H54 (cell line): ENCODE data around the gene MYH7B.

Experiments used
- DNase-seq: peaks from one replicate; pipeline ENCODE4 v3.0.0; 2011; ENCODE audit warnings: low spot score, mixed read lengths; ENCODE audit not compliant: insufficient read length
- FAIRE-seq: peaks from 3 replicates; lab custom pipeline; 2011; peaks lifted over from hg19 to GRCh38; lab: Jason Lieb, UNC
- POLR2A ChIP-seq: IDR thresholded peaks from 2 replicates; pipeline ENCODE4 v1.6.1; 2011; ENCODE audit warnings: low read depth, mild to moderate bottlenecking, low read length

The MYH7B gene

DNA sequence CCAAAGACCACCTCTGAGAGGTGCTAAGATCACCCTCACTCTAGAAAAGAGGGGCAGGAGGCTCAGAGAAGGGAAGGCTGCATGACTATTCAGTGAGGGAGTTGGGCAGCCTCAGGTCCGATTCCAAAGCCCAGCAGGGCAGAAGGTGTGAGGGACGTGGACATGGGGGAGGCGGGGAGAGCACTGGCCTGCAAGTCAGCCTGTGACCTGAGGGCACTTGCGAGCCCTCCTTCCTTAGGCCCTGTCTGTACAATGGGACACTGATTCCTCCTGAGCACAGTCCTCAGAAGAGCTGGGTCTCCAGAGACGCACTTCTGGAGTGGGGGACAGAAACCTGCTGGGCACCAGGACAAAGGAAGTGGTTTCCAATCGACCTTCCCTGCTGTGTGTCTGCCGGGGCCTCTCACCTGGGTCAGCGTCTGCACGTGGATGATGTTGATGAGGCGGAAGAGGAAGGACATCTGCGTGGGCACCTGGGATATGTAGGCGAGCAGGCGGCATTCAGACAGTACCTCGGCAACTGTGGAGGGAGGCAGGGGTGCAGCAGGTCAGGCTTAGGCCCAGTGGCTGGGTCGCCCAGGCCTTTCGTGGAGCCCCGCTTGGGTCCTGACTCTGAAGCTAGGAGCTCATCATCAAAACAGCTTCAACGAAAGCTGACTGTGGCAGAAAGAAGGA lies 48.5 kb downstream of the MYH7B start:
- TF ChIP-seq POLR2A = no peak
- FAIRE-seq (no peak), DNase-seq (no peak)

DNA sequence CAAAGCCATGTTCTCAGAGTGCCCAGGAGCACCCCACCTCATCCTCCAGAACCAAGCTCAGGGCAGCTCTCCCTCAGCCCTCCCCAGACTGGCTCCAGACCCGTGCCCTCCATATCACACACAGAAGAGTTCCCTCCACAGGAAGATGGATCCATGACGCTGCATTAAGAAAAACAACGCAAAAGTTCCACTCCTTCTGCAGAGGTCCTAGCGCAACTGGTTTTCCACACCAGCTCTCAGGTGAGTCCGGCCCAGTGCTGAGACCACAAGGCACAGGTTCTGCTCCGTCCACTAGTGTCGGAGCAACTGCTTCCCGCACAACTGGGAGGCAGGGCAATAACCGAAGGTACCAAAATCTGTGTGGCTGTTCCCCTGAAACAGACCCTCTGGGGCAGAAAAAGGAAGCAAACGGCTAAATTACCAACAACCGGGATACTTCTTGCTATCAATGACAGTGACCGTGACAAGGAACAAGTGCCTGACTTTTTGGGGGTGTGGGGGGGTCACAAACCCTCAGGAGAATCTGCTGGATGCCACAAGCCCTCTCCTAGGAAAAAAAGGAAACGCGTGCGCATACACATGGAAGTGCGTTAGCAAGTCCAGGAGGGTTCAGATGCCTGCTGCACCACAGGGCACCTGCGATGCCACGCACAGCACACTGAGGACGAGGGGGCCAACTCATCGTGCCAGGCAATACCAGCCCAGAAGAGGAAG lies 49.2 kb downstream of the MYH7B start:
- TF ChIP-seq POLR2A = no peak
- FAIRE-seq = no peak
- no peak for DNase-seq
